ENCODE data around the gene SARS2.

GRCh38 chr19:38971672-38972071, 41.1 kb upstream of the SARS2 start:
- TF ChIP-seq CTCF (IDR thresholded peaks at IDR 0.05; ENCODE audit: low read depth, low read length, poor library complexity, severe bottlenecking) (no peak), EZH2phosphoT487 (IDR thresholded peaks at IDR 0.05; ENCODE audit: borderline replicate concordance, low read length) (no peak)
